ENCODE data around the gene CYTH3. TPM values are rescaled to one million over a fixed set of nuclear protein-coding genes. Genes with fewer than 3 reads are reported as not detected.

Gene CYTH3
- total RNA-seq, 1 experiment from 2014 or later = 14.0 TPM

- DNase-seq = no peak
- Histone ChIP-seq H3K36me3 (replicated peaks; ENCODE audit: control insufficient read depth, insufficient read depth, low read length) (no peaks in the 10 kb centered on the region), H3K27me3 (ENCODE audit: control insufficient read depth, insufficient read depth, low read length) (no peaks in the 10 kb centered on the region; the same call in 1 of the 2 replicates), H3K4me3 (ENCODE audit: insufficient read depth, low read depth, low read length) (no peak overlapping the region)
These were observed 15.5 kb downstream of the CYTH3 start for GRCh38 chr7:6256677-6257535.

- DNase-seq = peak; percentile 41
- Histone ChIP-seq H3K27me3 (ENCODE audit: control insufficient read depth, insufficient read depth, low read length) (no peaks in the 10 kb centered on the region; the same call in 1 of the 2 replicates), H3K36me3 (replicated peaks; ENCODE audit: control insufficient read depth, insufficient read depth, low read length) (no peaks in the 10 kb centered on the region), H3K4me3 (ENCODE audit: insufficient read depth, low read depth, low read length) (no peak overlapping the region)
These were observed 16.3 kb downstream of the CYTH3 start for GRCh38 chr7:6256109-6256483.

GRCh38 chr7:6254866-6255265, 17.6 kb downstream of the CYTH3 start:
- Histone ChIP-seq H3K36me3 (replicated peaks; ENCODE audit: control insufficient read depth, insufficient read depth, low read length) (no peaks in the 10 kb centered on the region), H3K4me3 (ENCODE audit: insufficient read depth, low read depth, low read length) (no peak overlapping the region), H3K27me3 (ENCODE audit: control insufficient read depth, insufficient read depth, low read length) (no peaks in the 10 kb centered on the region; the same call in 1 of the 2 replicates)
- no peak for DNase-seq

- H3K27me3 ChIP-seq (ENCODE audit: control insufficient read depth, insufficient read depth, low read length) = no peaks in the 10 kb centered on the region; the same call in 1 of the 2 replicates
- no peak for DNase-seq
- no peaks in the 10 kb centered on the region for H3K36me3 ChIP-seq (replicated peaks; ENCODE audit: control insufficient read depth, insufficient read depth, low read length)
- no peak overlapping the region for H3K4me3 ChIP-seq (ENCODE audit: insufficient read depth, low read depth, low read length)
These were observed 19.7 kb downstream of the CYTH3 start for GRCh38 chr7:6252748-6253147.

- Histone ChIP-seq H3K36me3 (replicated peaks; ENCODE audit: control insufficient read depth, insufficient read depth, low read length) (no peaks in the 10 kb centered on the region), H3K4me3 (ENCODE audit: insufficient read depth, low read depth, low read length) (no peak overlapping the region), H3K27me3 (ENCODE audit: control insufficient read depth, insufficient read depth, low read length) (no peaks in the 10 kb centered on the region; the same call in 1 of the 2 replicates)
- DNase-seq = no peak
These were observed 20.1 kb downstream of the CYTH3 start for GRCh38 chr7:6252341-6252746.

GRCh38 chr7:6251653-6252052, 20.8 kb downstream of the CYTH3 start:
- H3K27me3 ChIP-seq (ENCODE audit: control insufficient read depth, insufficient read depth, low read length) = no peaks in the 10 kb centered on the region; the same call in 1 of the 2 replicates
- DNase-seq = no peak

GRCh38 chr7:6250364-6250833, 22.0 kb downstream of the CYTH3 start:
- DNase-seq = no peak
- Histone ChIP-seq H3K36me3 (replicated peaks; ENCODE audit: control insufficient read depth, insufficient read depth, low read length) (no peaks in the 10 kb centered on the region), H3K4me3 (ENCODE audit: insufficient read depth, low read depth, low read length) (no peak overlapping the region), H3K27me3 (ENCODE audit: control insufficient read depth, insufficient read depth, low read length) (no peaks in the 10 kb centered on the region)

More at GRCh38 chr7:6251653-6252052, 20.8 kb downstream of the CYTH3 start:
- Histone ChIP-seq H3K36me3 (replicated peaks; ENCODE audit: control insufficient read depth, insufficient read depth, low read length) (no peaks in the 10 kb centered on the region), H3K4me3 (ENCODE audit: insufficient read depth, low read depth, low read length) (no peak overlapping the region)

GRCh38 chr7:6249043-6249442, 23.4 kb downstream of the CYTH3 start:
- H3K4me3 ChIP-seq (ENCODE audit: insufficient read depth, low read depth, low read length) = no peak overlapping the region
- DNase-seq = no peak
- no peaks in the 10 kb centered on the region for H3K27me3 ChIP-seq (ENCODE audit: control insufficient read depth, insufficient read depth, low read length)
- no peaks in the 10 kb centered on the region for H3K36me3 ChIP-seq (replicated peaks; ENCODE audit: control insufficient read depth, insufficient read depth, low read length)

GRCh38 chr7:6248581-6248980, 23.8 kb downstream of the CYTH3 start:
- Histone ChIP-seq H3K27me3 (ENCODE audit: control insufficient read depth, insufficient read depth, low read length) (no peaks in the 10 kb centered on the region), H3K36me3 (replicated peaks; ENCODE audit: control insufficient read depth, insufficient read depth, low read length) (no peaks in the 10 kb centered on the region), H3K4me3 (ENCODE audit: insufficient read depth, low read depth, low read length) (no peak overlapping the region)
- no peak for DNase-seq

- Histone ChIP-seq H3K27me3 (ENCODE audit: control insufficient read depth, insufficient read depth, low read length) (no peaks in the 10 kb centered on the region), H3K4me3 (ENCODE audit: insufficient read depth, low read depth, low read length) (no peak overlapping the region), H3K36me3 (replicated peaks; ENCODE audit: control insufficient read depth, insufficient read depth, low read length) (no peaks in the 10 kb centered on the region)
- DNase-seq = no peak
These were observed 26.0 kb downstream of the CYTH3 start for GRCh38 chr7:6246251-6246917.

GRCh38 chr7:6244021-6244420, 28.4 kb downstream of the CYTH3 start:
- H3K36me3 ChIP-seq (replicated peaks; ENCODE audit: control insufficient read depth, insufficient read depth, low read length) = no peaks in the 10 kb centered on the region
- no peak for DNase-seq
- no peak overlapping the region for H3K4me3 ChIP-seq (ENCODE audit: insufficient read depth, low read depth, low read length)
- no peaks in the 10 kb centered on the region for H3K27me3 ChIP-seq (ENCODE audit: control insufficient read depth, insufficient read depth, low read length)

- no peak for DNase-seq
- Histone ChIP-seq H3K27me3 (ENCODE audit: control insufficient read depth, insufficient read depth, low read length) (no peaks in the 10 kb centered on the region), H3K36me3 (replicated peaks; ENCODE audit: control insufficient read depth, insufficient read depth, low read length) (no peaks in the 10 kb centered on the region), H3K4me3 (ENCODE audit: insufficient read depth, low read depth, low read length) (no peak overlapping the region)
These were observed 29.3 kb downstream of the CYTH3 start for GRCh38 chr7:6243168-6243567.

GRCh38 chr7:6242561-6242960, 29.9 kb downstream of the CYTH3 start:
- no peak for DNase-seq
- Histone ChIP-seq H3K36me3 (replicated peaks; ENCODE audit: control insufficient read depth, insufficient read depth, low read length) (no peaks in the 10 kb centered on the region), H3K4me3 (ENCODE audit: insufficient read depth, low read depth, low read length) (no peak overlapping the region), H3K27me3 (ENCODE audit: control insufficient read depth, insufficient read depth, low read length) (no peaks in the 10 kb centered on the region)

GRCh38 chr7:6241607-6241973, 30.8 kb downstream of the CYTH3 start:
- Histone ChIP-seq H3K36me3 (replicated peaks; ENCODE audit: control insufficient read depth, insufficient read depth, low read length) (no peaks in the 10 kb centered on the region), H3K27me3 (ENCODE audit: control insufficient read depth, insufficient read depth, low read length) (no peaks in the 10 kb centered on the region), H3K4me3 (ENCODE audit: insufficient read depth, low read depth, low read length) (no peak overlapping the region)
- no peak for DNase-seq

- DNase-seq = no peak
- no peak overlapping the region for H3K4me3 ChIP-seq (ENCODE audit: insufficient read depth, low read depth, low read length)
- no peaks in the 10 kb centered on the region for H3K36me3 ChIP-seq (replicated peaks; ENCODE audit: control insufficient read depth, insufficient read depth, low read length)
- H3K27me3 ChIP-seq (ENCODE audit: control insufficient read depth, insufficient read depth, low read length) = no peaks in the 10 kb centered on the region
These were observed 34.0 kb downstream of the CYTH3 start for GRCh38 chr7:6238309-6238925.
